Activated CD4-positive, alpha-beta T cell treated with anti-CD3 and anti-CD28 coated beads for 48 hours (primary cell): ENCODE measurements around the gene SHISAL2A.

ENCODE experiments used
- DNase-seq: peaks from one replicate; pipeline ENCODE4 v3.0.0-alpha.2; 2020

The SHISAL2A gene

GRCh38 chr1:52662645-52663313, 29.8 kb downstream of the SHISAL2A start:
- no peak for DNase-seq

GRCh38 chr1:52663716-52664115, 30.7 kb downstream of the SHISAL2A start:
- DNase-seq = no peak

- DNase-seq = no peak
Observed at GRCh38 chr1:52665006-52665941, 32.3 kb downstream of the SHISAL2A start.

GRCh38 chr1:52667290-52667689, 34.3 kb downstream of the SHISAL2A start:
- no peak for DNase-seq

GRCh38 chr1:52667984-52668383, 35.0 kb downstream of the SHISAL2A start:
- no peak for DNase-seq

GRCh38 chr1:52668711-52669110, 35.7 kb downstream of the SHISAL2A start:
- DNase-seq = no peak

- DNase-seq = no peak
Observed at GRCh38 chr1:52669696-52670095, 36.7 kb downstream of the SHISAL2A start.

- DNase-seq = no peak
Observed at GRCh38 chr1:52670604-52671003, 37.6 kb downstream of the SHISAL2A start.

- no peak for DNase-seq
Observed at GRCh38 chr1:52672946-52673345, 40.0 kb downstream of the SHISAL2A start.

GRCh38 chr1:52673513-52673912, 40.5 kb downstream of the SHISAL2A start:
- no peak for DNase-seq

- DNase-seq = no peak
Observed at GRCh38 chr1:52674497-52675384, 41.8 kb downstream of the SHISAL2A start.

GRCh38 chr1:52676249-52676903, 43.4 kb downstream of the SHISAL2A start:
- DNase-seq = no peak

- DNase-seq = no peak
Observed at GRCh38 chr1:52677076-52677806, 44.3 kb downstream of the SHISAL2A start.

GRCh38 chr1:52679048-52679447, 46.1 kb downstream of the SHISAL2A start:
- DNase-seq = no peak

- DNase-seq = no peak
Observed at GRCh38 chr1:52679498-52679897, 46.5 kb downstream of the SHISAL2A start.

GRCh38 chr1:52680353-52680752, 47.4 kb downstream of the SHISAL2A start:
- no peak for DNase-seq

GRCh38 chr1:52681136-52681535, 48.2 kb downstream of the SHISAL2A start:
- DNase-seq = no peak

GRCh38 chr1:52683367-52683940, 50.5 kb downstream of the SHISAL2A start:
- no peak for DNase-seq

GRCh38 chr1:52684545-52684944, 51.6 kb downstream of the SHISAL2A start:
- no peak for DNase-seq

- peak; percentile 82 for DNase-seq
Observed at GRCh38 chr1:52686261-52686751, 53.3 kb downstream of the SHISAL2A start.

- DNase-seq = no peak
Observed at GRCh38 chr1:52686830-52687229, 53.9 kb downstream of the SHISAL2A start.
